ENCODE measurements around the gene TMA7B.

Gene TMA7B

GRCh38 chr22:39940757-39941305 lies 19.4 kb upstream of the TMA7B start:
- H3K4ac ChIP-seq (ENCODE audit: low read depth, low read length) = no peak overlapping the region
- WGBS (ENCODE audit: extremely low coverage, insufficient coverage, low lambda C conversion rate) = no CpG with 5 or more reads among the region's 9 CpGs
- no peak overlapping the region for H3K27ac ChIP-seq (ENCODE audit: low read depth, low read length)
- no peaks in the 10 kb centered on the region for H3K79me2 ChIP-seq (ENCODE audit: control insufficient read depth, insufficient read depth, low read length)
- no peak overlapping the region for H4K5ac ChIP-seq (ENCODE audit: low read length)
- H2BK15ac ChIP-seq (replicated peaks; ENCODE audit: low read depth) = no peak overlapping the region
- H3K18ac ChIP-seq (ENCODE audit: low read length) = no peak overlapping the region
- H3K4me2 ChIP-seq (ENCODE audit: low read length) = no peak overlapping the region
- no peaks in the 10 kb centered on the region for H3K36me3 ChIP-seq (ENCODE audit: control insufficient read depth, insufficient read depth, low read length)
- no peak overlapping the region for H2BK5ac ChIP-seq (ENCODE audit: low read length)
- no peak overlapping the region for H4K8ac ChIP-seq (ENCODE audit: low read depth, low read length)
- H3K79me1 ChIP-seq (ENCODE audit: low read length) = no peaks in the 10 kb centered on the region
- no peak overlapping the region for H2BK120ac ChIP-seq (ENCODE audit: low read depth, low read length)
- no peak overlapping the region for H3K9ac ChIP-seq (ENCODE audit: low read length)
- no peak overlapping the region for H2AK5ac ChIP-seq (ENCODE audit: low read length)
- peaks cover 5% of the 10 kb centered on the region for H3K4me1 ChIP-seq (ENCODE audit: control insufficient read depth, low read depth, low read length)
- DNase-seq = peak; percentile 43
- no peak overlapping the region for H3K4me3 ChIP-seq (ENCODE audit: low read length)
- no peak overlapping the region for H3K23ac ChIP-seq (ENCODE audit: low read length)
- H3K56ac ChIP-seq (ENCODE audit: low read length) = no peak overlapping the region
- no peaks in the 10 kb centered on the region for H3K27me3 ChIP-seq (ENCODE audit: insufficient read depth, low read length, poor library complexity)

- Histone ChIP-seq H2BK15ac (replicated peaks; ENCODE audit: low read depth) (no peak overlapping the region), H3K56ac (ENCODE audit: low read length) (no peak overlapping the region), H3K36me3 (ENCODE audit: control insufficient read depth, insufficient read depth, low read length) (no peaks in the 10 kb centered on the region), H3K79me2 (ENCODE audit: control insufficient read depth, insufficient read depth, low read length) (no peaks in the 10 kb centered on the region), H2BK120ac (ENCODE audit: low read depth, low read length) (no peak overlapping the region), H3K4me3 (ENCODE audit: low read length) (no peak overlapping the region), H3K4ac (ENCODE audit: low read depth, low read length) (no peak overlapping the region), H3K23ac (ENCODE audit: low read length) (no peak overlapping the region), H3K27me3 (ENCODE audit: insufficient read depth, low read length, poor library complexity) (no peaks in the 10 kb centered on the region), H2AK5ac (ENCODE audit: low read length) (no peak overlapping the region), H2BK5ac (ENCODE audit: low read length) (no peak overlapping the region), H3K18ac (ENCODE audit: low read length) (no peak overlapping the region), H4K5ac (ENCODE audit: low read length) (no peak overlapping the region), H3K27ac (ENCODE audit: low read depth, low read length) (no peak overlapping the region), H4K8ac (ENCODE audit: low read depth, low read length) (no peak overlapping the region), H3K4me2 (ENCODE audit: low read length) (no peak overlapping the region), H3K4me1 (ENCODE audit: control insufficient read depth, low read depth, low read length) (peaks cover 7% of the 10 kb centered on the region), H3K9ac (ENCODE audit: low read length) (no peak overlapping the region), H3K79me1 (ENCODE audit: low read length) (no peaks in the 10 kb centered on the region)
- no CpG with 5 or more reads among the region's 2 CpGs for WGBS (ENCODE audit: extremely low coverage, insufficient coverage, low lambda C conversion rate)
- no peak for DNase-seq
Measured at GRCh38 chr22:39941601-39942000, 18.6 kb upstream of the TMA7B start.

- Histone ChIP-seq H3K4ac (ENCODE audit: low read depth, low read length) (no peak overlapping the region), H3K4me3 (ENCODE audit: low read length) (no peak overlapping the region), H2BK120ac (ENCODE audit: low read depth, low read length) (no peak overlapping the region), H4K5ac (ENCODE audit: low read length) (no peak overlapping the region), H3K9ac (ENCODE audit: low read length) (no peak overlapping the region), H4K8ac (ENCODE audit: low read depth, low read length) (no peak overlapping the region), H3K36me3 (ENCODE audit: control insufficient read depth, insufficient read depth, low read length) (no peaks in the 10 kb centered on the region), H3K27me3 (ENCODE audit: insufficient read depth, low read length, poor library complexity) (no peaks in the 10 kb centered on the region), H3K4me1 (ENCODE audit: control insufficient read depth, low read depth, low read length) (peaks cover 15% of the 10 kb centered on the region), H2BK15ac (replicated peaks; ENCODE audit: low read depth) (no peak overlapping the region), H3K27ac (ENCODE audit: low read depth, low read length) (no peak overlapping the region), H3K79me1 (ENCODE audit: low read length) (no peaks in the 10 kb centered on the region), H3K4me2 (ENCODE audit: low read length) (no peak overlapping the region), H3K79me2 (ENCODE audit: control insufficient read depth, insufficient read depth, low read length) (no peaks in the 10 kb centered on the region), H3K18ac (ENCODE audit: low read length) (no peak overlapping the region), H2BK5ac (ENCODE audit: low read length) (no peak overlapping the region), H2AK5ac (ENCODE audit: low read length) (no peak overlapping the region), H3K56ac (ENCODE audit: low read length) (no peak overlapping the region), H3K23ac (ENCODE audit: low read length) (no peak overlapping the region)
- no CpG with 5 or more reads among the region's 8 CpGs for WGBS (ENCODE audit: extremely low coverage, insufficient coverage, low lambda C conversion rate)
- DNase-seq = no peak
Measured at GRCh38 chr22:39942439-39943230, 17.6 kb upstream of the TMA7B start.

- no peaks in the 10 kb centered on the region for H3K79me2 ChIP-seq (ENCODE audit: control insufficient read depth, insufficient read depth, low read length)
- H3K36me3 ChIP-seq (ENCODE audit: control insufficient read depth, insufficient read depth, low read length) = no peaks in the 10 kb centered on the region
- no CpG with 5 or more reads among the region's 5 CpGs for WGBS (ENCODE audit: extremely low coverage, insufficient coverage, low lambda C conversion rate)
Measured at GRCh38 chr22:39943337-39943736, 16.9 kb upstream of the TMA7B start.

GRCh38 chr22:39943953-39944872 lies 16.0 kb upstream of the TMA7B start:
- H3K56ac ChIP-seq (ENCODE audit: low read length) = no peak overlapping the region
- H2BK5ac ChIP-seq (ENCODE audit: low read length) = no peak overlapping the region
- no peak for DNase-seq
- H2BK120ac ChIP-seq (ENCODE audit: low read depth, low read length) = peak overlapping the region; percentile 23
- H3K36me3 ChIP-seq (ENCODE audit: control insufficient read depth, insufficient read depth, low read length) = no peaks in the 10 kb centered on the region
- no peak overlapping the region for H4K5ac ChIP-seq (ENCODE audit: low read length)
- H3K23ac ChIP-seq (ENCODE audit: low read length) = peak overlapping the region; percentile 52
- no peak overlapping the region for H3K4me2 ChIP-seq (ENCODE audit: low read length)
- H3K27me3 ChIP-seq (ENCODE audit: insufficient read depth, low read length, poor library complexity) = no peaks in the 10 kb centered on the region
- H3K27ac ChIP-seq (ENCODE audit: low read depth, low read length) = no peak overlapping the region
- no peak overlapping the region for H2BK15ac ChIP-seq (replicated peaks; ENCODE audit: low read depth)
- no peaks in the 10 kb centered on the region for H3K79me2 ChIP-seq (ENCODE audit: control insufficient read depth, insufficient read depth, low read length)
- H3K4me3 ChIP-seq (ENCODE audit: low read length) = no peak overlapping the region
- WGBS (ENCODE audit: extremely low coverage, insufficient coverage, low lambda C conversion rate) = no CpG with 5 or more reads among the region's 11 CpGs
- no peak overlapping the region for H3K9ac ChIP-seq (ENCODE audit: low read length)
- H3K4me1 ChIP-seq (ENCODE audit: control insufficient read depth, low read depth, low read length) = peaks cover 16% of the 10 kb centered on the region
- no peak overlapping the region for H4K8ac ChIP-seq (ENCODE audit: low read depth, low read length)
- no peaks in the 10 kb centered on the region for H3K79me1 ChIP-seq (ENCODE audit: low read length)
- H3K4ac ChIP-seq (ENCODE audit: low read depth, low read length) = peak overlapping the region; percentile 89
- H3K18ac ChIP-seq (ENCODE audit: low read length) = peak overlapping the region; percentile 61
- no peak overlapping the region for H2AK5ac ChIP-seq (ENCODE audit: low read length)

More at GRCh38 chr22:39943337-39943736, 16.9 kb upstream of the TMA7B start:
- Histone ChIP-seq H2AK5ac (ENCODE audit: low read length) (no peak overlapping the region), H3K79me1 (ENCODE audit: low read length) (no peaks in the 10 kb centered on the region), H3K27ac (ENCODE audit: low read depth, low read length) (no peak overlapping the region), H3K4me2 (ENCODE audit: low read length) (no peak overlapping the region), H3K27me3 (ENCODE audit: insufficient read depth, low read length, poor library complexity) (no peaks in the 10 kb centered on the region), H3K4me3 (ENCODE audit: low read length) (no peak overlapping the region), H4K8ac (ENCODE audit: low read depth, low read length) (no peak overlapping the region), H3K4me1 (ENCODE audit: control insufficient read depth, low read depth, low read length) (peaks cover 16% of the 10 kb centered on the region), H3K23ac (ENCODE audit: low read length) (no peak overlapping the region), H2BK120ac (ENCODE audit: low read depth, low read length) (no peak overlapping the region), H2BK15ac (replicated peaks; ENCODE audit: low read depth) (no peak overlapping the region), H3K56ac (ENCODE audit: low read length) (peak overlapping the region; percentile 6), H3K18ac (ENCODE audit: low read length) (no peak overlapping the region), H3K9ac (ENCODE audit: low read length) (no peak overlapping the region), H4K5ac (ENCODE audit: low read length) (no peak overlapping the region), H3K4ac (ENCODE audit: low read depth, low read length) (no peak overlapping the region), H2BK5ac (ENCODE audit: low read length) (no peak overlapping the region)
- DNase-seq = peak; percentile 81
